Spleen (tissue), 7 donors: ENCODE measurements around the gene PADI6.
"Not testable (repeated sequence)": the region's sequence is repeated elsewhere in the genome, so short reads cannot be mapped to it uniquely, and the experiment has no call there.

Experiments
- CTCF ChIP-seq, 11 experiments: fragments of 200-600 bp in 7 of 11; fragments of 450-650 bp in 4 of 11; sonication (generic) in 4 of 11; IDR thresholded peaks in 8 of 11; conservative IDR thresholded peaks in 3 of 11; 1 replicate in 7 of 11; 2 replicates in 4 of 11; pipeline versions ENCODE4 v1.4.0 to v1.8.0; 2016 to 2021; ENCODE audit warnings: antibody characterized with exemption in 11 of 11, inconsistent platforms in 4 of 11, mild to moderate bottlenecking in 1 of 11
- POLR2AphosphoS5 ChIP-seq, 3 donors: sonication (generic); formaldehyde crosslinking; IDR thresholded peaks; one replicate each; pipeline ENCODE4 v1.5.1; 2017; ENCODE audit warnings: antibody characterized with exemption in 3 of 3
- donor health status: DM: no; HTN: no; CAD: no; lungs with moderate emphysema.
- donor health status: DM: no; HTN: no; CAD: no.
- donor health status: DM: no; HTN: no; CAD: no.

GRCh38 chr1:17406760-17407475 is 34.9 kb downstream of the PADI6 start:
- TF ChIP-seq CTCF (IDR thresholded peaks at IDR 0.05 in 8 of 11, conservative IDR thresholded peaks at IDR 0.05 in 3 of 11); POLR2AphosphoS5 (IDR thresholded peaks at IDR 0.05): not testable (repeated sequence)
